WTC11 (cell line): ENCODE data around the gene ARSJ. TPM values are rescaled to one million over a fixed set of nuclear protein-coding genes. Genes with fewer than 3 reads are reported as not detected.

Experiments used
- ATAC-seq: fragments of 200-7000 bp; cut with Tn5 transposase; 2 replicates; pipeline ENCODE4 v1.10.0; 2021; ENCODE audit warnings: mild to moderate bottlenecking, moderate library complexity
- CTCF ChIA-PET: fragments of 300-600 bp; sonication (Branson Sonifier 250); formaldehyde crosslinking; loops from one replicate; lab custom pipeline; 2021; ENCODE audit warnings: antibody characterized with exemption; lab: Charles Lee
- POLR2A ChIA-PET: fragments of 350-600 bp; sonication (Branson Sonifier 250); formaldehyde crosslinking; loops from one replicate; lab custom pipeline; 2021; ENCODE audit warnings: antibody characterized with exemption; lab: Charles Lee
- DNase-seq: peaks from one replicate; pipeline ENCODE4 v3.0.0; 2021; ENCODE audit warnings: low spot score
- H3K27ac Mint-ChIP-seq: 2 replicates; pipeline ENCODE4 v1.8.0; 2021; ENCODE audit warnings: mixed read lengths
- H3K27me3 Mint-ChIP-seq: 2 replicates; pipeline ENCODE4 v1.8.0; 2021; ENCODE audit warnings: low read depth, mild to moderate bottlenecking, moderate library complexity, mixed read lengths
- H3K36me3 Mint-ChIP-seq: 2 replicates; pipeline ENCODE4 v1.8.0; 2021; ENCODE audit warnings: mixed read lengths
- H3K4me1 Mint-ChIP-seq: 2 replicates; pipeline ENCODE4 v1.8.0; 2022; ENCODE audit warnings: mixed read lengths
- H3K4me3 Mint-ChIP-seq: 2 replicates; pipeline ENCODE4 v1.8.0; 2021; ENCODE audit warnings: mild to moderate bottlenecking, moderate library complexity, mixed read lengths
- H3K9me3 Mint-ChIP-seq: 2 replicates; pipeline ENCODE4 v1.8.0; 2021; ENCODE audit warnings: mixed read lengths
- AR ChIP-seq: fragments of 250-450 bp; sonication (Bioruptor Pico); IDR thresholded peaks from 2 replicates; pipeline ENCODE4 v1.9.0; 2021; ENCODE audit warnings: mild to moderate bottlenecking
- ERG ChIP-seq: fragments of 250-450 bp; sonication (Bioruptor Pico); IDR thresholded peaks from 2 replicates; pipeline ENCODE4 v1.8.0; 2021; ENCODE audit warnings: mild to moderate bottlenecking
- FOXJ3 ChIP-seq: sonication (generic); formaldehyde crosslinking; IDR thresholded peaks from 2 replicates; pipeline ENCODE4 v1.9.0; 2021; ENCODE audit warnings: missing genetic modification reagents, mild to moderate bottlenecking, borderline replicate concordance
- FOXK1 ChIP-seq: sonication (generic); formaldehyde crosslinking; IDR thresholded peaks from 2 replicates; pipeline ENCODE4 v1.8.0; 2022; ENCODE audit warnings: mild to moderate bottlenecking, moderate library complexity, missing genetic modification reagents
- FOXP1 ChIP-seq: sonication (generic); formaldehyde crosslinking; IDR thresholded peaks from 2 replicates; pipeline ENCODE4 v1.8.0; 2022; ENCODE audit warnings: missing genetic modification reagents, mild to moderate bottlenecking, moderate library complexity, borderline replicate concordance
- GTF2I ChIP-seq: fragments of 250-450 bp; sonication (Bioruptor Pico); conservative IDR thresholded peaks from 2 replicates; pipeline ENCODE4 v1.4.0; 2021; ENCODE audit warnings: mild to moderate bottlenecking
- MLX ChIP-seq: sonication (generic); formaldehyde crosslinking; IDR thresholded peaks from 2 replicates; pipeline ENCODE4 v1.8.1; 2023; ENCODE audit warnings: mild to moderate bottlenecking, missing genetic modification reagents, moderate library complexity
- NFYB ChIP-seq: sonication (generic); formaldehyde crosslinking; conservative IDR thresholded peaks from 2 replicates; pipeline ENCODE4 v1.8.0; 2022; ENCODE audit warnings: low read depth, missing genetic modification reagents
- RELA ChIP-seq: sonication (generic); formaldehyde crosslinking; IDR thresholded peaks from 2 replicates; pipeline ENCODE4 v1.8.1; 2022; ENCODE audit warnings: missing genetic modification reagents, mild to moderate bottlenecking, borderline replicate concordance
- RORB ChIP-seq: fragments of 250-450 bp; sonication (Bioruptor Pico); IDR thresholded peaks from 2 replicates; pipeline ENCODE4 v1.9.0; 2021; ENCODE audit warnings: mild to moderate bottlenecking
- SP1 ChIP-seq: sonication (generic); formaldehyde crosslinking; conservative IDR thresholded peaks from 2 replicates; pipeline ENCODE4 v1.8.1; 2022; ENCODE audit warnings: missing genetic modification reagents
- TEAD1 ChIP-seq: sonication (generic); formaldehyde crosslinking; IDR thresholded peaks from 2 replicates; pipeline ENCODE4 v1.8.0; 2022; ENCODE audit warnings: mild to moderate bottlenecking, missing genetic modification reagents
- ZNF138 ChIP-seq: sonication (generic); formaldehyde crosslinking; conservative IDR thresholded peaks from 2 replicates; pipeline ENCODE4 v1.8.1; 2022; ENCODE audit warnings: mild to moderate bottlenecking, moderate library complexity, missing genetic modification reagents
- ZNF232 ChIP-seq: sonication (generic); formaldehyde crosslinking; IDR thresholded peaks from 2 replicates; pipeline ENCODE4 v1.8.0; 2022; ENCODE audit warnings: mild to moderate bottlenecking, missing genetic modification reagents
- ZNF281 ChIP-seq: sonication (generic); formaldehyde crosslinking; IDR thresholded peaks from 2 replicates; pipeline ENCODE4 v1.8.0; 2023; ENCODE audit warnings: mild to moderate bottlenecking, missing genetic modification reagents
- ZNF317 ChIP-seq: sonication (generic); formaldehyde crosslinking; IDR thresholded peaks from 2 replicates; pipeline ENCODE4 v1.8.1; 2023; ENCODE audit warnings: low read depth, mild to moderate bottlenecking, moderate library complexity, missing genetic modification reagents, borderline replicate concordance
- ZNF396 ChIP-seq: fragments of 250-450 bp; sonication (Bioruptor Pico); IDR thresholded peaks from 2 replicates; pipeline ENCODE4 v1.8.0; 2021; ENCODE audit warnings: mild to moderate bottlenecking, moderate library complexity, borderline replicate concordance
- ZNF425 ChIP-seq: fragments of 250-450 bp; sonication (Bioruptor Pico); conservative IDR thresholded peaks from 2 replicates; pipeline ENCODE4 v1.9.0; 2021; ENCODE audit warnings: mild to moderate bottlenecking
- total RNA-seq: library from RNA; stranded (reverse); gene quantifications from 3 replicates; pipeline ENCODE4 v1.2.3, GENCODE V29; 2021

ARSJ gene
- total RNA-seq, 1 experiment from 2014 or later = 6.6 TPM

GRCh38 chr4:113955948-113956347, 23.5 kb downstream of the ARSJ start (continued):
- TF ChIP-seq AR (CRISPR knock-in tag) (no peak), ZNF317 (no peak), SP1 (no peak), MLX (CRISPR knock-in tag) (no peak), FOXJ3 (no peak)

- peaks cover 16% of the 10 kb centered on the region for H3K4me1 Mint-ChIP-seq
- DNase-seq (no peak), ATAC-seq (no peak)
- no peaks in the 10 kb centered on the region for H3K9me3 Mint-ChIP-seq
- TF ChIP-seq FOXP1 (CRISPR knock-in tag) (no peak), RORB (CRISPR knock-in tag) (no peak), ZNF232 (CRISPR knock-in tag) (no peak), ERG (no peak), ZNF396 (CRISPR knock-in tag) (no peak), FOXK1 (CRISPR knock-in tag) (no peak), GTF2I (CRISPR knock-in tag) (no peak), NFYB (CRISPR knock-in tag) (no peak), AR (CRISPR knock-in tag) (no peak), FOXJ3 (no peak), ZNF425 (CRISPR knock-in tag) (no peak), ZNF281 (CRISPR knock-in tag) (no peak), ZNF138 (CRISPR knock-in tag) (no peak), TEAD1 (CRISPR knock-in tag) (no peak), RELA (no peak)
- no peaks in the 10 kb centered on the region for H3K27me3 Mint-ChIP-seq
- H3K27ac Mint-ChIP-seq = no peak overlapping the region
- H3K36me3 Mint-ChIP-seq = no peaks in the 10 kb centered on the region
- no peak overlapping the region for H3K4me3 Mint-ChIP-seq
- CTCF ChIA-PET = no interaction called here
- POLR2A ChIA-PET = interaction anchor here (0.7 kb wide), 1 partner anchor 13 kb away, joined by 3 read pairs; no protein-coding TSS in a partner anchor
These were observed 24.0 kb downstream of the ARSJ start for GRCh38 chr4:113955411-113955810.
